HG02642 (cell line): ENCODE results near the gene RTKN.
"Not testable (repeated sequence)": the region's sequence is repeated elsewhere in the genome, so short reads cannot be mapped to it uniquely, and the experiment has no call there.

Experiments used
- ATAC-seq: cut with Tn5 transposase; IDR thresholded peaks from one replicate; pipeline ENCODE4 v1.9.1; 2021; ENCODE audit warnings: mild to moderate bottlenecking; ENCODE audit not compliant: unreplicated experiment, poor library complexity

RTKN gene

DNA sequence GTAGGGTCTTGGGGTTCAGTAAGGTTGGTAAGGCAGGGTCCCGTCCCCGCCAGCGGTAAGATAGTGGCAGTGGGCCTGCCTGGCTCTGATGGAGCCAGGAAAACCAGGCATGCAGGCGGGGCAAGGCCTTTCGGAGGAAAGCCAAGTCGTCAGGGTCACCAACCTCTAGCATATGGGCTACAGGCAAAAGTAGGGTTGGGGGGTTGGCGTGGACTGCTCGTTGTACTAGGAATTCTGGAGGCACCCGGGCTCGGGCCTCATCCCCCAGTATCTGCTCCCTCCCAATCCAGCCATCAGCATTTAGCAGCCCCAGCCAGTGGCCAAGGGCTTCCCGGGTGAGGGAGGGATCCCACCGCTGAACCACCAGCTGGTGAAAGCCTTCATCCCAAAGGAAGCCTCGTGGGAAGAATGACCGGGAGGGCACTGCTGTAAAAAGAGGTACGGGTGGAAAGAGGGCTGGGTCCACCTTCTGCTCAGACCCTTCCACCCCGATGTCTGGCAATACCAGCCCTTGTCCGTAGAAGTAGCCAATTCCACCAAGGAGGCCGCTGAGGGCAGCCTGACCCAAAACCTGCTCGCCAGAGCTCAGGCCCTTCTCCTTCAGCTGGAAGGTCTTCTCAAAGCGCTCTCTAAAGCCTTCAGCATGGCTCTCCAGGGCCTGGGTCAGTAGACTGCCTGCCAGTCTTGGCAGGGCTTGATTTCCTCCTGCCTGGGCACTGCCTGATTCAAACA, 20.5 kb upstream of the RTKN start:
- no peak for ATAC-seq

DNA sequence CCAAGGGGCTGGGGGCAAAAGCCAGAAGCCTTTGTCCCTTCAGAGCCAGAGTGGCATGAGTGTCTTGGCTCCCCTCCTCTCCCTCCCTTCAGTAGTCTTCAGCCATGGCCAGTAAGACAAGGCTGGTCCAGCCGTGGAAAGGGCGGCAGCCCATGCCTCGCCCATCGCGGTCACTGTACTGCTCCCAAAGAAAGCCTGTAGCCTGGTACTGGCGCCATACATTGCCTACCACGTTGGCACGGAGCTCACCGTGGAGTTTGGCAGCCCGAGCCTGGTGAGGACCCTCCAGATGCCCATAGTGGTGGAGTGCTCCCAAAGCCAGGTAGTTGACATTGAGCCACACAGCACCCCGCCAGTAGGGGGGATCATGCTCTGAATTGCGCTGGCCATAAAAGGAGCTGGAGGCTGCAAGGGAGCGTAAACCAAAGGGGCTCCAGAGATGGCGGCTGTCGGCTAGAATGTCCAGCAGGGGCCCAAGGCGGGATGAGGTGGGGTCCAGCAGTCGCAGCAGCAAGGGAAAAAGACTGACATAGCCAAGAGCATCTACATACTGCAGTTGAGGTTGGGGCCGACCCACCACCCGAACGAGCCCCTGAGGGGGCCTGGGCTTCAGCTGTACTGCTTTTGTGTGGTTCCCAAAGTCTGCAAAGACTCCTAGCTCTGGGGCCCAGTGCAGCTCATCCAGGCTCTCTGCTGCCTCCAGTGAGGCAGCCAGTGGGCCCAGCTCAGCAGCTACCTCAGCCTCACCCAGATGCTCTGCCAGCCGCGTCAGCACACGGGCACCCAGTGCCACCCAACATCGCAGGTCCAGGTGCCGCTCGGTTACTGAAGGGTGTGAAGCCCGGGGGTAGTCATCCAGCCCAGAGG, 19.7 kb upstream of the RTKN start:
- ATAC-seq: no peak

DNA sequence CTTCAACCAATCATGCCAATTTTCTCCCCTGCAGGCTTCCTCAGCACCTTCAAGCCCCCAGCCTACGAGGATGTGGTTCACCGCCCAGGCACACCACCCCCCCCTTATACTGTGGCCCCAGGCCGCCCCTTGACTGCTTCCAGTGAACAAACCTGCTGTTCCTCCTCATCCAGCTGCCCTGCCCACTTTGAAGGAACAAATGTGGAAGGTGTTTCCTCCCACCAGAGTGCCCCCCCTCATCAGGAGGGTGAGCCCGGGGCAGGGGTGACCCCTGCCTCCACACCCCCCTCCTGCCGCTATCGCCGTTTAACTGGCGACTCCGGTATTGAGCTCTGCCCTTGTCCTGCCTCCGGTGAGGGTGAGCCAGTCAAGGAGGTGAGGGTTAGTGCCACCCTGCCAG, 18.4 kb upstream of the RTKN start:
- ATAC-seq: not testable (repeated sequence)

DNA sequence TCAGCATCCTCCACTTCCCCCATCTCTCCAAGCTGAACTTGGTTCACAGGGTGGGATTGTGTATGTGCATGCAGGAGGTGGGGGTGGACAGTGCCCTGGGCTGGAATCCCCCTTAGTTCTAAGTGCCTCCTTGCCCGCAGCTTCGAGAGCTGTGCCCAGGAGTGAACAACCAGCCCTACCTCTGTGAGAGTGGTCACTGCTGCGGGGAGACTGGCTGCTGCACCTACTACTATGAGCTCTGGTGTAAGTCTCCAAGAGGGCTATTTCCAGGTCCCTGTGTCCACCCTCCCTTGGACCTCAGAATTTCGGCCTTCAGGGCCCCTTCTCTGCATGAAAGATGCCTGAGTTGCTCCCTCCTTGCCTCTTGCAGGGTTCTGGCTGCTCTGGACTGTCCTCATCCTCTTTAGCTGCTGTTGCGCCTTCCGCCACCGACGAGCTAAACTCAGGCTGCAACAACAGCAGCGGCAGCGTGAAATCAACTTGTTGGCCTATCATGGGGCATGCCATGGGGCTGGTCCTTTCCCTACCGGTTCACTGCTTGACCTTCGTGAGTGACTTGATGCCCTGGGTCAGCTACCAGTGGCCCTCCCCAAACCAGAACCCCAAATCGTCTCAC, 17.9 kb upstream of the RTKN start:
- not testable (repeated sequence) for ATAC-seq

DNA sequence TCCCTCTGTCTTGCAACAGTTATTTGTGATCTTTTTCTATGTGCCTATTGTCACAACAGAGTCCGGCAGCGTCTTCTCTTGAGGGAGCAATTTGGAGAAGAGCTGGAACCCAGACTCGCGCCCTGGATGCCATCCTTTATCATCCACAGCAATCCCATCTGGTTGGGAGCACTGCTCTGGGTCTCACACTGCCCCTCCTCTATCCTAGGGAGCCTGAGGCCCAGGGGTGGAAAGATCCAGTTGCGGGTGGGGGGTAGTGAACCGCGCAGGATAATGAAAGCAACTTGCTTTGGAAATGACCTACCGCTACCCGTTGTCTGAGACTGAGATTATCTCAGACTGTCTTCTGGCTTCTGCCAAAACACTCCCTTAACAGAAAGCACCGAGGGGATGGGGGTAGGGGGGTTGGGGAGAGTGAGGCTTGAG, 17.2 kb upstream of the RTKN start:
- ATAC-seq: no peak

DNA sequence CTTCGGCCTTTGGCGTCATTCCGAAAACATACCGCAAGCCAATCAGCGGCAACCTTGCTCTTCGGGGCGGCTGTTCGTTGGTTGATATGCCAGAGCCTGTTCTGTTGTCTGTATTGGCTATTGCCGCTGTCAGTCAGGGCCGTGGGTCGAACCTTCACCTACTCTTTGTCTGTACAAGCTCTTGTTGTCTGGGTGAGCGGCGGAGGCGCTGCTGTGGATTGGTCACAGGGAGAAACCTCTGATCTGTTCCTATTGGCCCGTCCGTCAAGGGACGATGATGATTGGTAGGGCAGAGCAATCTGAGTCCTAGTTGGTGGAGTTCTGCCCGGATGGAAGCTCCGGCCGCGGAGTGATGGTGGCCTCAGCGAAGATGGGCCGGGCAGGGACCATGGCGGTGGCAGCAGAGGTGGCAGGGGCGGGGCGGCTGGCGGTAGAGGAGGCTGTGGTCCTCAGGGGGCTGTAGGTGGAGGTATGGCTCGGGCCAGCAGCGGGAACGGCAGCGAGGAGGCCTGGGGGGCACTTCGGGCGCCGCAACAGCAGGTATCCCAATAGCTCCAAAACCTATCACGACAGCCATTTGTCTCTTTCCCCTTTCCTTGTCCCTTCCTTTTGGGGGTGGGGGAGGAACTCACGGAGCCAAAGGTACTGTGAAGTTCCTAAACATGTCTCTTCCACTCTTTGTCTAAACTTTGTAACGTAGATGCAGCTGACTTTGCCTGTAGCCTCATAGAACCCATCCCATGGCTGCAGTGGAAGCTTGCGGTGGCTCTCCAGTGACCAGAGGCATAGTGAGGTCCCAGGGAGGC, 16.6 kb upstream of the RTKN start, which contains the start of gene WBP1:
TSS of gene WBP1 (plus strand) at position 307 of the 806 bp plus-strand sequence. CDS start at position 472, 165 bp downstream.
- peak; percentile 86 for ATAC-seq

DNA sequence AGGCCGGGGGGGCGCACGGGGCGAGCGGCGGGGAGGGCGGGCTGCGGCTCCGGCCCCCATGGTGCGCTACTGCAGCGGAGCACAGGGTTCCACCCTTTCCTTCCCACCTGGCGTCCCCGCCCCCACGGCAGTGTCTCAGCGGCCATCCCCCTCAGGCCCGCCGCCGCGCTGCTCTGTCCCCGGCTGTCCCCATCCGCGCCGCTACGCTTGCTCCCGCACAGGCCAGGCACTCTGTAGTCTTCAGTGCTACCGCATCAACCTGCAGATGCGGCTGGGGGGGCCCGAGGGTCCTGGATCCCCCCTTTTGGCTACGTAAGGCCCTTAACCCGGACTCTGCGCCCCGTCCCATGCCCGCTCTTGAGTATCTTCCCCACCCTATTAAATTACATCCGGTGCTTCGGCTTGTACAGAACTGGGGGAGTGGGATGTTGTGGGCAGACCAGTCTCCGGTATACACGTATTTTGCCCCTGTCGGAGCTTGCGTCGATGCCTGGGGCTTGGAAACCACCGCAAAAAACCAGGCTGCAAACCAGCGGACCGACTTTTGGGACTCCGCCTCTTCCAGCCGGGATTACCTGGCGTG, 15.9 kb upstream of the RTKN start:
- peak; percentile 39 for ATAC-seq

DNA sequence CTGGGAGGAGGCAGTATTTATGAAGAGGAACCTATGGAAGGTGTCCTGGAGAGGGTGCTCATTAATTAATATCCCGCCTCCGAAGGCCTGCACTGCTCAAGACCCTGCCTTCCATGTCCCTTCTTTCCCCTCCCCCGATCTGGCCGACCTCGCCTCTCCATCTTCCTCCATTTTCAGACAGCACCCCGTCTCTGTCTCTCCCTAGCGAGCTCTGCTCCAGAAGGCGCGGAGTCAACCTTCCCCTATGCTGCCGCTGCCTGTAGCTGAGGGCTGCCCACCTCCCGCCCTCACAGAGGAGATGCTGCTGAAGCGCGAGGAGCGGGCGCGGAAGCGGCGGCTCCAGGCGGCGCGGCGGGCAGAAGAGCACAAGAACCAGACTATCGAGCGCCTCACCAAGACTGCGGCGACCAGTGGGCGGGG, 15.4 kb upstream of the RTKN start:
- ATAC-seq: no peak

DNA sequence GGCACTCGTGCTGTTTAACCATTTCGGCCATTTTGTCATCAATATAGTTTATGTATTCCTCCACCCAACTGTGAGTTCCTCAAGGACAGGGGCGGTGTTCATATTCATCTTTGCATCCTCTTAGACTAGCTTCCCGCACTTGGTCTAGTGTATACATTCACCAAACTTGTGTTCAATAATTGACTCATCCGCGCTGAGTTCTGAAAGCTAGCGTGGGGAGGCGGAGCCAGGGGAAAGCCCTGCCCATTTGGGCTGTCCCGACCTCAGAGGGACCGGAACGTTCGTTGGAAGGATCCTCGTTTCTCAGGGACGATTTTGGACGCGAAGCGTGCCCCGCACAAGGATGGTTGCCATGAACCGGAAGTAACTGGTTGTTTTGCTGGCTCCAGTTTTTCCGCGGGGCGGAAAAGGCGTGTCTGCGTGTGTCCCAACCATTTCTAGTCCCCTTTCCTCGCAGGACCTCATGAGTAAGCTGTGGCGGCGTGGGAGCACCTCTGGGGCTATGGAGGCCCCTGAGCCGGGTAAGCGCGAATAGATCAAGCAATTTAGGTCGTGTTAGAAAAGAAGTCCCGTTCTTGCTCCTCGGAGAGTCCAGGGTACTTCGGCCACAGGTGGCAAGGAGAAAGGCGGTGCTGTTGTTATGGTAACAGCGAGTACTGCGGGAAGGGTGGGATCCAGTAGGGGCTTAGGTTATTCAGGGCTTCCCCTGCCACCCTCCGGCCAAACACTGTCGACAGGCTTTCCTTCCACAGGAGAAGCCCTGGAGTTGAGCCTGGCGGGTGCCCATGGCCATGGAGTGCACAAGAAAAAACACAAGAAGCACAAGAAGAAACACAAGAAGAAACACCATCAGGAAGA, 13.1 kb upstream of the RTKN start, which contains the start of gene INO80B:
TSS of gene INO80B (plus strand) at position 434 of the 858 bp plus-strand sequence. CDS start at position 464, 30 bp downstream.
- peak; percentile 48 for ATAC-seq

DNA sequence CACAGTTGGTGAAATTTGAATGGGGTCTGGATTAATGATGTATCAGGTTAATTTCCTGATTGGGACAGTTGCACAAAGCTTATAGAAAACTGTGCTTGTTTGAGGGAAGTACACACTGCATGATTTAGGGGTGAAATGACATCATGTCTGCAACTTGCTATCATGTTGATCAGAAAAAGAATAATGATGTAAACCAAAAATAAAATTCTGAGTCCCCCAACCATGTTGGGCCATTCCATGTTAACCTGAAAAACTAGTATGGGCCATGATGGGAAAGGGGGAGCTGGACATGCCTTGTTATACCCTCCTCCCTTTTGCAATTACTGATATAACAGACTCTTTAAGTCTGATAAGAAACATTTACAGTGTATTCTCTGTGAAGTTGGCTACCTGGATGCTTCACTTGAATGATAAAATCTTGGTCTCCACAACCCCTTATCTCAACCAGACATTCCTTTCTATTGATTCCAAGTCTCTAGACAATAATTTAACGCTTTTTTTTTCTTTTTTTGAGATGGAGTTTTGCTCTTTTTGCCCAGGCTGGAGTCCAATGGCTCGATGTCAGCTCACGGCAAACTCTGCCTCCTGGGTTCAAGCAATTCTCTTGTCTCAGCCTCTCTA, 8.9 kb upstream of the RTKN start:
- no peak for ATAC-seq

DNA sequence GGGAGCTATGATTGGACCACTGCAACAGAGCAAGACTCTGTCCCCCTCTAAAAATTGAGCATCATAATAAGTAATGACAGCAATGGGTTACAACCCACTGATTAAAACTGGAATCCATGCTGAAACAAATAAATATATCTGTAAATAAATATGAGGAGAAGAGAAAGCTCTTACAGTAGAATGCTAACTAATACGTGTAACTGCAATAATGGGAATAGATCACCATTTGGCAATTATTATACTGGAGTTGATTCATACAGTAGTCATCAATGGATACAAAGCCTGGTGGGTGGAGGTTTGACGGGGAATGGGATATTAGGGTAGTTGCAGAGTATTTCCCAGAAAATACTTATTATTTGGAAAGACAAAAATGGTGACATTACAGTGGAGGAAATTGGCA, 7.0 kb upstream of the RTKN start:
- no peak for ATAC-seq

DNA sequence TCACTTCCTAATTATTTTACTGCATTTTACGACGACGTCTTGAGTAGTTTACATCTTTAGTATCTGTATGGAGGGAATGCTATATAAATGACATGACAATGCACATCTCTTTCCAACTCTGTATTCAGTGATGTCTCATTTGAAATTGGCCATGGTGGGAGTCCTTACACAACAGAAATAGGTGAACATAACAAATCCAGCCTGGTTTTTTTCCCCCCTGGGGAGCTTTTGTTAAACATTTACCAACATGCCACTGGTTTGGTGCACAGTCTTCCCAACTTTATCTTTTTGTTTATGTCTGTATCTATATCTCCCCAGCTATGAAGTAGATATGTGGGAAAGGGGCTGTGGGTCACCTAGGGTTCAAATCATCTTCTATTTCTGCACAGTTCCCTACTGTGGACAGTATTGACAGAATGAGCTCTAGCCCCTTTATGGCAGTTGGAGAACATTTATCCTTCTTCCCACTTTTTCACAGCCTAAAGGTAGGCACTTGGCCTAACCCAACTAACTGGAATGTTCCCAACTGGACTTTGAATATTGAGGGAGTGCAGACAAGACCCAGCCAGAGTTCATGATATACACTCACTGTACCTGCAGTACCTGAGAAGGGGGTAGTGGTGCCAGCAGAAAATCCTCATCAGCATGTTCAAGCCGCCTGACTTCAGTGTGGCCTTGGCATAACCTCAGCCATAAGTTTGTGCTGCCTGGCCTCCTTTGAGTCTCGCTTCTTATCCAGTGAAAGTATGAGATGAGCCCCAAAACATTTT, 5.7 kb upstream of the RTKN start:
- ATAC-seq: no peak

DNA sequence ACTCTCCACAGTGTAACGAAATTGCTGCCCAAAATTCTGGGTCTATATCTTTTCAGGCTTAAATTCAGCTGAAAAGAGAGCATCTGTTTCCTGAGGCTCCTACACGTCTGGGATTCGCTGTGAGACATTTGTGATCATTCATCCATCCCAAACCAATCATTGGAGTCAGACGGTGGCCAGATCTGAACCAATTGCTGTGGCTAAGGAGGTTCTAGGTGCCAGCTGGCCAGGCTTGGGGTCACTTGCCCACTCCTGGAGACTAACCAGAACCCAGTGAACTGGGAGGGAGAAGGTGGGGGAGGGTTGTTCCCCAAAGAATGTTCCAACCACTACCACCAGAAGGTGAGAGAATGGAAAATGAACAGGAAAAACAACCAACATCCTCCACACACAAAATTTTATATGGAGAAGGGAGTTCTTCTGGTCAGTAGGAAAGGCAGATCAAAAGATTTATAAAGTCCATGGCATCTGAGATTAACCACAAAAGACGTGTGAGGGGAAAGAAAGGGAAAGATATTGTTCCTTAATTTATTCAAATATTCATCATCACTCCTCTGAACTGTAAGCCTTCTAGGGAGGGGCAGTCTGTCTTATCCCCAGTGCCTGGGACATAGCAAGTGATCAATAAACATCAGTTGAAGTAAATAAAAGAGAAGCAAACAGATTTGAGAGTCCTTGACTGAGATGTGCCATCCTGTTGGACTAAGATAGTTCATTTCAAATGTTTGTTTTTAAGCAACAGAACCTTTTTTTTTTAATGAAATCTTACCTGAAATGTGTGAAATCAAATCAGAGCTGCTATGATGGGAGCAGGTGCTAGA, 3.0 kb upstream of the RTKN start:
- no peak for ATAC-seq

DNA sequence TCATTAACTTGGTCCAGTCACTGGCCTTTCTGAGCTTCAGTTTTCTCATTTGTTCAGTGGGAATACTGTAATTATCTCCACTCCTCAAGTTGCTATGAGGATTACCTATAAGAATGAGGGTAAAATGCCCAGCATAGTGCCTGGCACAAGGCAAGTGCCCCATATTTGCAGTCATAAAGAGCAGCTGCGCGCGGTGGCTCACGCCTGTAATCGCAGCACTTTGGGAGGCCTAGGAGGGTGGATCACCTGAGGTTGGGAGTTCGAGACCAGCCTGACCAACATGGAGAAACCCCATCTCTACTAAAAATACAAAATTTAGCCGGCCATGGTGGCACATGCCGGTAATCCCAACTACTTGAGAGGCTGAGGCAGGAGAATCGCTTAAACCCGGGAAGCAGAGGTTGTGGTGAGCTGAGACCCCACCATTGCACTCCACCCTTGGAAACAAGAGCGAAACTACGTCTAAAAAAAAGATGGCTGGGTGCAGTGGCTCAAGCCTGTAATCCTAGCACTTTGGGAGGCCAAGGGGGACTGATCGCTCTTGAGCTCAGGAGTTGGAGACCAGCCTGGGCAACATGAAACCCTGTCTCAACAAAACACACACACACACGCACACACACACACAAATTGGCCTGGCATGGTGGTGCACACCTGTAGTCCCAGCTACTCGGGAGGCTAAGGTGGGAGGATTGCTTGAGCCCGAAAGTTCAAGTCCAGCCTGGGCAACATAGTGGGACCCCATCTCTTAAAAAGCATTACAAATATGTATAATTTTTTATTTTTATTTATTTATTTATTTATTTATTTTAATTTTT, 953 bp upstream of the RTKN start:
- ATAC-seq: not testable (repeated sequence)

DNA sequence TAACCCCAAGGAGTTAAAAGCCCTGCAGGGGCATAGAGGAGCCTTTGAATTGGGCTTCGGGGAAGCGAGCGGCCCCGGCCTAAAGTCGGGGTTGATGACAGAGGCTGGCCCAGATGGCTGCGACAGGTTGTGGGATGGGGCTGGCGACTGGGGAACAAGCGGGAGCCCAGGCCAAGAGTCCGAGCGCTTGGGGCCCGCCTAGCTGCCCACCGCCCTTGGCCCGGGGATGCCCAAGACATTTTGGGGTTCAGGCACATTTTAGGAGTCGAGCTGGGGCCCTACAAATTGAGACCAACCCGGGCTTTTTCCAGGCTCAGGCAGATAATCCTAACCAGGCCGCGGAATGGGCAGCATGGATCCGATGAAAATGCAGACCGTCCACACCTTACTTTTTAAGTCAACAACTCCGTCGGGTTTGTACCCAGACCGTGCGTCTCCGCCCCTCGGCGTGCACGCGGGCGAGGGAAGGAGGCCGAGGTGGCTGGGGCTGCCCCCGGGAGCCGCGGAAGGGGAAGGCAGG, 507 bp downstream of the RTKN start:
- ATAC-seq: no peak
